HG03571 (cell line): Measurements from ENCODE around the gene PLEKHJ1.

Experiments
- ATAC-seq: cut with Tn5 transposase; IDR thresholded peaks from one replicate; pipeline ENCODE4 v1.9.1; 2021; ENCODE audit not compliant: unreplicated experiment

The PLEKHJ1 gene

GRCh38 chr19:2223959-2224358, 12.2 kb downstream of the PLEKHJ1 start:
- peak; percentile 70 for ATAC-seq

GRCh38 chr19:2223391-2223790, 12.7 kb downstream of the PLEKHJ1 start:
- no peak for ATAC-seq

DNA sequence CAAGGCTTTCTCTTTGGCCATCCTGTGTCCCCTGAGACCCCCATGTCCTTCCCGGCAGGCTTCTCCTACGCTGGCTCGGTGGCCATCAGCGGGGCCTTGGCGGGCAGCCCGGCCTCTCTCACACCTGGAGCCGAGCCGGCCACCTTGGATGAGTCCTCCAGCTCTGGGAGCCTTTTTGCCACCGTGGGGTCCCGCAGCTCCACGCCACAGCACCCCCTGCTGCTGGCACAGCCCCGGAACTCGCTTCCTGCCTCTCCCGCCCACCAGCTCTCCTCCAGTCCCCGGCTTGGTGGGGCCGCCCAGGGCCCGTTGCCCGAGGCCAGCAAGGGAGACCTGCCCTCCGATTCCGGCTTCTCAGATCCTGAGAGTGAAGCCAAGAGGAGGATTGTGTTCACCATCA, 14.2 kb downstream of the PLEKHJ1 start:
- ATAC-seq, result no peak

GRCh38 chr19:2221250-2221831, 14.8 kb downstream of the PLEKHJ1 start:
- ATAC-seq, result no peak

DNA sequence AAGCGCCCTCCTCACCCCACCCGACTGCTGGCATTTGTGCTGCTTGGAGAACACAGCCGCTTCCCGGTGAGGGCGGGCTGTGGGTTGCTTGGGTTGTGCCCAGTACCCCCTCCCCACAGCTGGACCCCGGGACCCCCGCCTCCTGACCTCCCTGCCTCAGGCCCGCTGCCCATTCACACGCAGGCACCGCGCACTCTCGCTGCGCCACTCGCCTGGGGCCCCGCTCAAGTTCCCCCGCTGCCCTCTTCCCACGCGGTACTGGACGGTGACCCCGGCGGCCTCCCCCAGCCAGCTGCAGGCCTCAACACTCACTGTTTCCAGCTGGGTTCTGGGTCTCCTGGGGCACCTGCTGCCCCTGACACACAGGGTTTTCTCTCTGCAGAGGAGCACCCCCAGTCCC, 16.4 kb downstream of the PLEKHJ1 start:
- no peak for ATAC-seq

DNA sequence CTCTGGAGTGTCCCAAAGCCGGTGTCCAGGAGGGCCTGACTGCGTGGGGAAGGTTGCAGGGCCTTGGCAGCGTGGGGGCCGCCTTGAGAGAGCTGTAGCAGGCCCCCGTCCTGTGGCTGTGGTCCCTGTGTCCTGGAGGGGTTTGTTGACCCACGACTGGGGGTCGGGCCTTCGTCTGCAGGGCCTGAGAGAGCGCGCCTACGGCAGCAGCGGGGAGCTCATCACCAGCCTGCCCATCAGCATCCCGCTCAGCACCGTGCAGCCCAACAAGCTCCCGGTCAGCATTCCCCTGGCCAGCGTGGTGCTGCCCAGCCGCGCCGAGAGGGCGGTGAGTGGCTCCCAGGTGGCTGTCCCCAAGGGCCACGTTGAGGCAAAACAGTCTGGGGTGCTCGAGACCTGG, 18.5 kb downstream of the PLEKHJ1 start:
- no peak for ATAC-seq

DNA sequence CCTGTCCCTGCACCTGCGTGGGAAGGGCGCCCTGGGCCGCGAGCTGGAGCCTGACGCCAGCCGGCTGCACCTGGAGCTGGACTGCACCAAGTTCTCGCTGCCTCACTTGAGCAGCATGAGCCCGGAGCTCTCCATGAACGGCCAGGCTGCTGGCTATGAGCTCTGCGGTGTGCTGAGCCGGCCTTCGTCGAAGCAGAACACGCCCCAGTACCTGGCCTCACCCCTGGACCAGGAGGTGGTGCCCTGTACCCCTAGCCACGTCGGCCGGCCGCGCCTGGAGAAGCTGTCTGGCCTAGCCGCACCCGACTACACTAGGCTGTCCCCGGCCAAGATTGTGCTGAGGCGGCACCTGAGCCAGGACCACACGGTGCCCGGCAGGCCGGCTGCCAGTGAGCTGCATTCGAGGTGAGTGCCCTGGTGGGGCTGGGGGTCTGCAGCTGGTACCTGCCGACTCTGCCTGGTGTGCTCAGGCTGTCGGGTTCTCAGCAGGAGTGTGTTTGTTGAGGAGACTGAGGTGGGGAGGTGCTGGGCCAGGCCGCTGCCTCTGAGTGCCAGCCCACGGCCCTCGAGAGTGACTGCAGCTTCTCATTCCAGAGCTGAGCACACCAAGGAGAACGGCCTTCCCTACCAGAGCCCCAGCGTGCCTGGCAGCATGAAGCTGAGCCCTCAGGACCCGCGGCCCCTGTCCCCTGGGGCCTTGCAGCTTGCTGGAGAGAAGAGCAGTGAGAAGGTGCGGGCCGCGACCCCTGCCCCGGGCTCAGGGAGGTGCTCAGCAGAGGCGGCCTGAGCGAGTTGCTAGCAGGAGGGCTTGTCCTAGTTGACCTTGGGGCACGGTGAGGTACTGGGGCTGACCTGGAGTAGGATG, 19.5 kb downstream of the PLEKHJ1 start:
- no peak for ATAC-seq

DNA sequence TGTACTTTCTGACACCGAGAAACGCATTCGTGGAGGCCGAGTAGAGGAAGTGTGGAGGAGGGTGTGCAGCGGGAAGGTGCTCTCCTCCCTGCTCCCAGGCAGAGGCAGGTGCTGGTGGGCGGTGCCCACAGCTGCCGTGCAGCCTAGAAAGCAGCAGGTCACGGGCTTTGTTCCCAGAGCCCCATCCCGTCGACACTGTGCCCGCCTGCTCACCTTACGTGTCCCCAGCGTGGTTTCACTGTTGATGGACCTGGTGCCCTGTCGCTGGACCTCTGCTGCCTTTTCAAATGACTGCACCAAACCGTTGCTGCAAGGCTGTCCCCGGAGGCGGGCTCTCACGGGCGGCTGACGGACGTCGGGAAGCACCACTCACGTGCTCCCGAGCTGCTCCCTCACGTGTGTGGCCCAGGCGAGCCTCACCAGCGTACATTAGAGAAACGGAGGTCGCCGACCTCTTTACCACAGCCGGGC, 20.8 kb downstream of the PLEKHJ1 start:
- ATAC-seq, result no peak

- no peak for ATAC-seq
These were observed 21.9 kb downstream of the PLEKHJ1 start for GRCh38 chr19:2214251-2214650.

- ATAC-seq, result no peak
These were observed 22.3 kb downstream of the PLEKHJ1 start for GRCh38 chr19:2213799-2214198.

DNA sequence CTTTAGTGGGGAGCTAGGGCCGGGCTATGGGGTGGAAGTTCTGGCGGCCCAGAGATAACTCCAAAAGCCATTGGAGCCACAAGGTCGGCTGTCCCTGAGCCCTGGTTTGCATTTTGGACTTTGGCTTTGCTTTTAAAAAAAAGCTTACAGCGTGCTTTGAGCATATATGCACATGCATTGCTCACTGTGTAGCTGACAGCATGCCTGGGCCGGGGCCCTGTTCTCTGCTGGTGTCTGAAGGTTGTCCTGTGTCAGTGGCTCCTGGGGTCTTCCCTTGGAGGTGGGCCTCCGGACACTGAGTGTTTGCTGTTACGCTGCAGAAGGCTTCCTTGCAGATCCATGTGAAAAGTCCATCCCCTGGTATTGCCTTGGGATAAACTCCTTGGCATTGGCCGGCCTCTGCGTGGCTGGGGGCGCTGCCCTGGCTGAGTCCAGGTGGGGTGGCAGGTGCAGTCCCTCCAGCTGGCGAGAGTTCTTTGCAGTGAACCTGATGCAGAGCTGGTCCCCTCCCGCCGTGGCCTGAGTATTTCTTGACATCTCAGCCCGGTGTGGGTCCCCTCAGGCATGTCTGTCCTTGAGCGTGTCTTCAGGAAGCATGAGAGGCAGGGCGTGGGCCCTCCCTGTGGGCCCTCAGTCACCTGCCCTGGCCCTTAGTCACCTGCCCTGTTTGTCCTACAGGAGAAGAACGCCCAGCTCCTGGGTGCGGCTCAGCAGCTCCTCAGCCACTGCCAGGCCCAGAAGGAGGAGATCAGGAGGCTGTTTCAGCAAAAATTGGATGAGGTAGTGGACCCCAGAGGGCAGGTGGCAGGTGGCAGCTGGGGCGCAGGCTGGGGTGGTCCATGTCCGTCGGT, 23.0 kb downstream of the PLEKHJ1 start:
- no peak for ATAC-seq

GRCh38 chr19:2210987-2211740, 25.0 kb downstream of the PLEKHJ1 start:
- no peak for ATAC-seq

- ATAC-seq, result no peak
These were observed 25.9 kb downstream of the PLEKHJ1 start for GRCh38 chr19:2210206-2210605.

- ATAC-seq, result no peak
These were observed 26.7 kb downstream of the PLEKHJ1 start for GRCh38 chr19:2209408-2209807.

GRCh38 chr19:2208975-2209374, 27.2 kb downstream of the PLEKHJ1 start:
- no peak for ATAC-seq

DNA sequence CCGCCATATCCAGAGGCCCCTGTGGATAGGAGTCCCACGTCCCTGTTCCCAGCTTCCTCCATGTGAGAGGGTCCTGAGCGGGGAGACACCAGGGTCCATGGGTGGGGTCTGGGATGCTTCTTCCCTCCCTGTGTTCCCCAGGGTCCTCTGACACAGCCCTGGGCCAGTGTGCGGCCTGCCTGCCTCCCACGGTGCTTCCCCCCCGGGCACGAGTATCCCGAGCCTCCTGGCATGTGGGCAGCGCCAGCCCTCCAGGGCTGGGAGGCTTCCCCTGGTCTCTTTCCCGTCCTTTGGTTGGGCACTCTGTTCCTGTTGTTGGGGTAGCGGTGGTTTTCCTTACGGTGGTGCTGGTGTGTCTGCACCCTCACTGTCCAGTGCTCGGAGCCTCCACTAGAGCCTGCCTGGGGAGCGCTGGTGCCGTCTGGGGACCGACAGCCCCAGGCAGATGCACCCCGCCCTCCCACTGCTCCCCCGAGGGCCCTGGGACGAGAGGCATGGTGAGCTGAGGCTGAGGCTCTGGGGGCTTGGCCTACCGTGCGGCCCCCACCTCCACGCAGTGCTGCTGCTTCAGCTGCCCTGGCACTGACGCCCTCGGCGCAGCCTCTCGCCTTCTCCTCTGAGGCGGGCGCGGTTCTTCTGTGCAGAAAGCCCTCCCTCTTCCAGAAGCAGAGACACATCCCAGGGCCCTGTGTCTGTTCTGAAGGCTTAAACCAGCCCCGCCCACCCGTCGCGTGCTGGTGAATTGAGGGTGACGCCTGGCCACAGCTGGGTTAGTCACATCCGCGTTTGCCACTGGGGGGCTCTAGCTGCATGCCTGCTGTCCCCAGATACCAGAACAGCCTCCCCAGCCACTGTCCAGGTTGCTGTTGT, 27.9 kb downstream of the PLEKHJ1 start:
- no peak for ATAC-seq

DNA sequence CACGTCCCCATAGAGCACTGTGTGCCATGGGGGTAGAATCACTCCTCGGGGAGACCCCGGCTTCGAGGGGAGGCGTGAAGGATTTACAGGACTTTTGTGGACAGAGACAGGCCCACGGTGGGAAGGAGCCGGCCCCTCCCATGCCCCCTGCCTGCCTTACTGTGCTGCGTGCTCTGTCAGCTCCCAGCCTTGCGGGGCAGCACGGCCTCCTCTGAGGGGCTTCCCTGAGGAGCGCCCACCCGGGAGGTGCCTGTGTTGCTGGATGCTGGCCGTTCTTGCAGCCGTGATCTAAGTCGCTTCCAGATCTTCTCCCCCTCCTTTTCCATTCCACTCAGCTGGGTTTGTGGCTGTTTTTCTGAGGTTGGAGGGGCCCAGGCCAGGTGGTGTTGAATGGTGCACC, 29.1 kb downstream of the PLEKHJ1 start:
- no peak for ATAC-seq

DNA sequence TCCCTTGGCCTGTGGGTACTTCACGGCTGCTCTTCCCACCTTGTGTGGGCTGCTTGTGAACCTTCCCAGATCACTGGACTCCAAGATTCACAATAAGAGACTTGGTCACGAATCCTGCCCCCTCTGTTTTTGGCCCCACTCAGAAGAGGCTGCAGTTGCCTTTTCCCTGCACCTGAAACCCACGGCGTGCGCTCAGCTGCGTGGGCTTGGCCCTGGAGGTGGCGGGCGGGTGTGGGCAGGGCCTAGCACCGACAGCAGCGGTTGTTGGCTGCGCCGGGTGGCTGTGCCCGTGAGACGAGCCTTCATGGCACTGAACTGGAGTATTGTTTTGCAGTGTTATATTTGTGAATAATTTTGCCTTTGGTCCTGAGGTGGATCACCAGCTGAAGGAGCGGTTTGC, 33.8 kb downstream of the PLEKHJ1 start:
- no peak for ATAC-seq

GRCh38 chr19:2201473-2202148, 34.5 kb downstream of the PLEKHJ1 start:
- ATAC-seq, result no peak
